Activated CD4-positive, CD25-positive, alpha-beta regulatory T cell (primary cell): ENCODE data around the gene PPIC.
"Not testable (repeated sequence)": the region's sequence is repeated elsewhere in the genome, so short reads cannot be mapped to it uniquely, and the experiment has no call there.

Source experiments
- DNase-seq, 4 experiments: peaks; one replicate each; lab custom pipeline; 2025; lab: John Stamatoyannopoulos, UW

PPIC gene

GRCh38 chr5:123007754-123008153 is 28.8 kb downstream of the PPIC start:
- no peak for DNase-seq

GRCh38 chr5:123007182-123007581 is 29.3 kb downstream of the PPIC start:
- DNase-seq: no peak

GRCh38 chr5:123001808-123002207 is 34.7 kb downstream of the PPIC start:
- DNase-seq: no peak

- DNase-seq: no peak
These were observed 35.8 kb downstream of the PPIC start for GRCh38 chr5:123000731-123001130.

- DNase-seq: no peak
These were observed 36.5 kb downstream of the PPIC start for GRCh38 chr5:122999947-123000563.

GRCh38 chr5:122997294-122997693 is 39.2 kb downstream of the PPIC start:
- DNase-seq: no peak

GRCh38 chr5:122996091-122996490 is 40.4 kb downstream of the PPIC start:
- DNase-seq: no peak

- no peak for DNase-seq
These were observed 50.4 kb downstream of the PPIC start for GRCh38 chr5:122985954-122986721.

GRCh38 chr5:122985006-122985700 is 51.4 kb downstream of the PPIC start:
- no peak for DNase-seq

GRCh38 chr5:122984425-122984824 is 52.1 kb downstream of the PPIC start:
- DNase-seq: no peak

GRCh38 chr5:122982376-122982775 is 54.1 kb downstream of the PPIC start:
- no peak for DNase-seq

- DNase-seq: no peak
These were observed 54.7 kb downstream of the PPIC start for GRCh38 chr5:122981846-122982245.

GRCh38 chr5:122978644-122979297 is 57.8 kb downstream of the PPIC start:
- no peak for DNase-seq

GRCh38 chr5:122978068-122978467 is 58.5 kb downstream of the PPIC start:
- no peak for DNase-seq

- DNase-seq: no peak
These were observed 59.2 kb downstream of the PPIC start for GRCh38 chr5:122977319-122977718.

- DNase-seq: not testable (repeated sequence)
These were observed 62.3 kb downstream of the PPIC start for GRCh38 chr5:122974251-122974650.

- not testable (repeated sequence) for DNase-seq
These were observed 62.8 kb downstream of the PPIC start for GRCh38 chr5:122973759-122974158.
